Left lung (tissue), 10 donors: ENCODE results near the gene LAMB2. TPM values are rescaled to one million over a fixed set of nuclear protein-coding genes. Genes with fewer than 3 reads are reported as not detected.

Source experiments
- ATAC-seq: fragments of 200-7000 bp; cut with Tn5 transposase; one replicate; pipeline ENCODE4 v1.9.1; 2020; ENCODE audit warnings: moderate library complexity
- DNase-seq, 4 donors: peaks; one replicate each; pipeline ENCODE4 v3.0.0-alpha.2; 2013 to 2020
- H3K27ac ChIP-seq, 2 donors: fragments of 200-600 bp; sonication (generic) in 1 of 2; one replicate each; pipeline versions ENCODE4 v1.5.0 to v1.8.0; 2020 to 2021
- H3K27me3 ChIP-seq, 2 donors: fragments of 200-600 bp; sonication (generic) in 1 of 2; one replicate each; pipeline versions ENCODE4 v1.5.0 to v1.8.0; 2020 to 2021
- H3K36me3 ChIP-seq, 2 donors: fragments of 200-600 bp; sonication (generic) in 1 of 2; one replicate each; pipeline versions ENCODE4 v1.5.0 to v1.8.0; 2020 to 2021
- H3K4me1 ChIP-seq, 2 donors: fragments of 200-600 bp; one replicate each; pipeline ENCODE4 v1.8.0; 2021
- H3K4me3 ChIP-seq, 2 donors: fragments of 200-600 bp; sonication (generic) in 1 of 2; one replicate each; pipeline versions ENCODE4 v1.5.0 to v1.8.0; 2020 to 2021; ENCODE audit warnings: mild to moderate bottlenecking in 1 of 2
- H3K9me3 ChIP-seq, 2 donors: fragments of 200-600 bp; sonication (generic) in 1 of 2; one replicate each; pipeline versions ENCODE4 v1.5.0 to v1.8.0; 2020 to 2021
- CTCF ChIP-seq, 2 donors: fragments of 200-600 bp; sonication (generic) in 1 of 2; IDR thresholded peaks; one replicate each; pipeline versions ENCODE4 v1.5.0 to v1.8.0; 2021; ENCODE audit warnings: antibody characterized with exemption in 2 of 2
- intact Hi-C, 2 donors: fragments of 100-400 bp; cut with DNase I; formaldehyde crosslinking; loops; one replicate each; pipeline versions ENCODE4 v1.11.2 to v1.14.2; 2022
- polyA plus RNA-seq, 6 donors: library from polyadenylated mRNA; unstranded; fragments of 120-200 nt; gene quantifications; one replicate each; pipeline ENCODE4 v1.2.1, GENCODE V29; 2013; ENCODE audit not compliant: insufficient read length in 6 of 6
- total RNA-seq, 2 donors: library from RNA; stranded (reverse); fragmentation: NEBNext Ultra II Directional; extraction: Animal tissue kit (Norgen Biotek cat#: 25700); gene quantifications; one replicate each; pipeline ENCODE4 v1.2.1, GENCODE V29; 2021
- donor health status: DM: no; HTN: yes; CAD: no.
- donor health status: DM: no; HTN: no; CAD: no.

Gene LAMB2
- total and polyA plus RNA-seq, 8 donors = 283 to 501 (median 444) TPM

DNA sequence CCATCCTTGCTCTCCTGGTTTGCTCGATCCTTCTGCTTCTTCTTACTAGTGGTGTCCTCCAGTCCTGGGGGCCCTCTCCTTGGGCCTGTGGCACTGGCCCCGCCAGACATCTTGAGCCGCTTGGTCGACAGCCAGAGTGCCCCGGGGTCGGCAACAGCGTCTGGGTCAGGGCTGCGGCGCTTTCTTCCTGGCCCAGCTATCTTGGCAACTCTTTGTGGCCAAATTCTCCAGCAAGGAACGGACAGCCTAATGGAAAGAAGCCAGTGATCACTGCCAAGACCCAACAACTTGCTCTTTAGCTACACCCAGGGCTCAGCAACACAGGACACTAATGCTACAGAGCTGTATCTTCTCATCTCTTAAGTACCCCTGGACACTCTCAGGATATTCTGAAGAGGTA lies 13.8 kb downstream of the LAMB2 start:
- ATAC-seq (no peak), DNase-seq (no peak)
- Histone ChIP-seq H3K4me3 (peak overlapping the region in 1 of 2 donors; percentile 63), H3K27me3 (no peaks in the 10 kb centered on the region), H3K36me3 (peaks cover 4 to 83% of the 10 kb centered on the region in 2 donors), H3K9me3 (no peaks in the 10 kb centered on the region), H3K4me1 (peaks cover 12 to 18% of the 10 kb centered on the region in 2 donors), H3K27ac (peak overlapping the region in 1 of 2 donors; percentile 92)
- intact Hi-C loops = no loop called here
- TF ChIP-seq CTCF (IDR thresholded peaks at IDR 0.05) = no peak

DNA sequence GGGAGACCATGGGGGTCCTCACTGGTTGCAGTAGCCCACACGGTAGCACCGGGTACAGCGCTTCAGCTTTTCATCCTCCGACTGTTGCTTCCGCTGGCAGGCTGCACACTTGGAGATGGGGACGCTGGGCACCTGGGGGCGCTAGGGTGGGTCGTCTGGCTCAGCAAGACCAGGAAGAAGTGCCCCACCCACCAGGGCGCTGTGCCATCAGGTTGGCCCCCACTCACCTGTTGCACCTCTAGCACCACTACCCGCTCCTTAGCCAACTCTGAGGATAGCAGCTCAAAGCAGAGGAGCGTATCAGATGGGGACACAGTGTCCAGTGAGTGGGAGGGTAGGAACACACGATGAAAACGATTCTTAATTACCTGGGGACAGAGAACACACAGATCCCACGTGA lies 20.6 kb downstream of the LAMB2 start:
- no peak for DNase-seq
- Histone ChIP-seq H3K9me3 (no peaks in the 10 kb centered on the region), H3K36me3 (peaks cover 4 to 100% of the 10 kb centered on the region in 2 donors), H3K27me3 (no peaks in the 10 kb centered on the region), H3K4me3 (no peak overlapping the region), H3K4me1 (no peaks in the 10 kb centered on the region), H3K27ac (no peak overlapping the region)
- no peak for ATAC-seq
- TF ChIP-seq CTCF (IDR thresholded peaks at IDR 0.05) = no peak
- intact Hi-C loops = no loop called here

DNA sequence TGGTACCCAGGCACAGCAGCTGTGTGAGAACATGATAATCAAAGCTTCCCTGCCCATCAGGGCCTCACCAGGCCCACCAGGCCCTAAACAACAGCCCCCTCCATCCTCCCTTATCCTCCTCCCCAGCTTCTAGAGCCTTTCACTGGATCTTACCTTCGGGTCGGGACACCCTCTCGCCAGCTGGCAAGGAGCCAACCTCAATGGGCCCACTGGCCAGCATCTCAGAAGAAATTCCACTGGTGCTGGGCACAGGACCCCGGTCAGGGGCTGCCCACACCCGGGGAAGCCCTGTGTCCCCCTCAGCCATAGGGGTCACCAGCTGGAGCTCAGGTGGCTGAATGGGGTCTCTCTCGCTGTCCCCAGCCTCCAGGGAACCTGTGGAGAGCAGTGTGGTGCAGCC lies 21.5 kb downstream of the LAMB2 start:
- Histone ChIP-seq H3K36me3 (peaks cover 4 to 94% of the 10 kb centered on the region in 2 donors), H3K27ac (no peak overlapping the region), H3K4me1 (peaks cover 0 to under 1% of the 10 kb centered on the region in 2 donors), H3K4me3 (no peak overlapping the region), H3K9me3 (no peaks in the 10 kb centered on the region), H3K27me3 (no peaks in the 10 kb centered on the region)
- DNase-seq (no peak), ATAC-seq (no peak)
- intact Hi-C loops = no loop called here
- TF ChIP-seq CTCF (IDR thresholded peaks at IDR 0.05) = no peak

DNA sequence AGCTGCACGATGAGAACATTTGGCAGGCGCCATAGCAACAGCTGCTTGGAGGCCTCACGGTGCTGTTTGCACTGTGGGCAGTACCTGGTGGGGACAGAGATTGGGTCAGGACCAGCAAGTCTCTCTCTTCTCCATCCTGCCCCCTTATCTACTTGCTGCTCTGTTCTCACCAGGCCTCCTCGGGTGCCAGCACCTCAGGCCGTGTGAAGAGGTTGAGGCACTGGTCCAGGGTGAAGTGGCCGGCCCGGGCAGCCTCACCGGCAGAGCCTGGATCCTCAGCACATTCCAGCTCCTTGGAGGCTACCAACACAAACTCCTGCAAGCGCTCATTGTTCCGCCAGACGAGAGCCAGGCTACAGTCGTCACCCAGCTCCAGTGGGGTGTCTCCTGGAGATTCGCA lies 22.1 kb downstream of the LAMB2 start:
- Histone ChIP-seq H3K27ac (no peak overlapping the region), H3K36me3 (peaks cover under 1 to 88% of the 10 kb centered on the region in 2 donors), H3K27me3 (no peaks in the 10 kb centered on the region), H3K9me3 (no peaks in the 10 kb centered on the region), H3K4me3 (no peak overlapping the region), H3K4me1 (peaks cover under 1 to 6% of the 10 kb centered on the region in 2 donors)
- no peak for TF ChIP-seq CTCF (IDR thresholded peaks at IDR 0.05)
- intact Hi-C loops = no loop called here
- ATAC-seq (no peak), DNase-seq (peak in 1 of 4 donors; percentile 55)

GRCh38 chr3:49108346-49108745 lies 24.5 kb downstream of the LAMB2 start:
- H3K4me1 ChIP-seq = peaks cover 6 to 25% of the 10 kb centered on the region in 2 donors
- H3K27me3 ChIP-seq = no peaks in the 10 kb centered on the region
- no peak for TF ChIP-seq CTCF (IDR thresholded peaks at IDR 0.05)
- DNase-seq = peak in 1 of 4 donors; percentile 68
- peaks cover 0 to 64% of the 10 kb centered on the region in 2 donors for H3K36me3 ChIP-seq
- no peak overlapping the region for H3K27ac ChIP-seq
- intact Hi-C loops = no loop called here
- ATAC-seq = no peak
- no peaks in the 10 kb centered on the region for H3K9me3 ChIP-seq
- no peak overlapping the region for H3K4me3 ChIP-seq
